Neural cell (in vitro differentiated cells): Measurements from ENCODE around the gene ITGB1.

ENCODE experiments used
- CTCF ChIP-seq: fragments of 450-650 bp; IDR thresholded peaks from 2 replicates; pipeline ENCODE4 v1.5.1; 2014; ENCODE audit warnings: antibody characterized with exemption, mild to moderate bottlenecking, moderate library complexity; ENCODE audit not compliant: poor library complexity, severe bottlenecking
- EP300 ChIP-seq: fragments of 450-650 bp; conservative IDR thresholded peaks from 2 replicates; pipeline ENCODE4 v1.6.1; 2014; ENCODE audit warnings: antibody characterized with exemption, mild to moderate bottlenecking, moderate library complexity; ENCODE audit not compliant: poor library complexity, severe bottlenecking
- EZH2 ChIP-seq: fragments of 200-600, 300-800 bp; shearing (Covaris generic), sonication (generic); IDR thresholded peaks from 2 replicates; pipeline ENCODE4 v1.6.1; 2014; ENCODE audit warnings: antibody characterized with exemption, low read length, borderline replicate concordance, mild to moderate bottlenecking; ENCODE audit not compliant: insufficient read depth, poor library complexity, severe bottlenecking
- MXI1 ChIP-seq: fragments of 450-650 bp; conservative IDR thresholded peaks from 2 replicates; pipeline ENCODE4 v1.6.1; 2014; ENCODE audit warnings: antibody characterized with exemption, mild to moderate bottlenecking; ENCODE audit not compliant: poor library complexity, severe bottlenecking
- POLR2AphosphoS5 ChIP-seq: IDR thresholded peaks from 2 replicates; pipeline ENCODE4 v1.6.1; 2012
- RAD21 ChIP-seq: fragments of 450-650 bp; conservative IDR thresholded peaks from 2 replicates; pipeline ENCODE4 v1.6.1; 2014; ENCODE audit warnings: antibody characterized with exemption, mild to moderate bottlenecking, moderate library complexity
- SMC3 ChIP-seq: fragments of 450-650 bp; conservative IDR thresholded peaks from 2 replicates; pipeline ENCODE4 v1.6.1; 2014; ENCODE audit warnings: antibody characterized with exemption, mild to moderate bottlenecking, moderate library complexity; ENCODE audit not compliant: poor library complexity
- TAF1 ChIP-seq: IDR thresholded peaks from 2 replicates; pipeline ENCODE4 v1.6.1; 2012; ENCODE audit warnings: low read depth
- TF ChIP-seq, protein P1 (sequence below): IDR thresholded peaks from 2 replicates; pipeline ENCODE4 v1.6.1; 2012; ENCODE audit warnings: borderline replicate concordance

- TF ChIP-seq CTCF (no peak), MXI1 (no peak), EP300 (no peak), EZH2 (no peak), SMC3 (no peak), POLR2AphosphoS5 (no peak), TAF1 (no peak), RAD21 (no peak)
- TF ChIP-seq, protein P1, sequence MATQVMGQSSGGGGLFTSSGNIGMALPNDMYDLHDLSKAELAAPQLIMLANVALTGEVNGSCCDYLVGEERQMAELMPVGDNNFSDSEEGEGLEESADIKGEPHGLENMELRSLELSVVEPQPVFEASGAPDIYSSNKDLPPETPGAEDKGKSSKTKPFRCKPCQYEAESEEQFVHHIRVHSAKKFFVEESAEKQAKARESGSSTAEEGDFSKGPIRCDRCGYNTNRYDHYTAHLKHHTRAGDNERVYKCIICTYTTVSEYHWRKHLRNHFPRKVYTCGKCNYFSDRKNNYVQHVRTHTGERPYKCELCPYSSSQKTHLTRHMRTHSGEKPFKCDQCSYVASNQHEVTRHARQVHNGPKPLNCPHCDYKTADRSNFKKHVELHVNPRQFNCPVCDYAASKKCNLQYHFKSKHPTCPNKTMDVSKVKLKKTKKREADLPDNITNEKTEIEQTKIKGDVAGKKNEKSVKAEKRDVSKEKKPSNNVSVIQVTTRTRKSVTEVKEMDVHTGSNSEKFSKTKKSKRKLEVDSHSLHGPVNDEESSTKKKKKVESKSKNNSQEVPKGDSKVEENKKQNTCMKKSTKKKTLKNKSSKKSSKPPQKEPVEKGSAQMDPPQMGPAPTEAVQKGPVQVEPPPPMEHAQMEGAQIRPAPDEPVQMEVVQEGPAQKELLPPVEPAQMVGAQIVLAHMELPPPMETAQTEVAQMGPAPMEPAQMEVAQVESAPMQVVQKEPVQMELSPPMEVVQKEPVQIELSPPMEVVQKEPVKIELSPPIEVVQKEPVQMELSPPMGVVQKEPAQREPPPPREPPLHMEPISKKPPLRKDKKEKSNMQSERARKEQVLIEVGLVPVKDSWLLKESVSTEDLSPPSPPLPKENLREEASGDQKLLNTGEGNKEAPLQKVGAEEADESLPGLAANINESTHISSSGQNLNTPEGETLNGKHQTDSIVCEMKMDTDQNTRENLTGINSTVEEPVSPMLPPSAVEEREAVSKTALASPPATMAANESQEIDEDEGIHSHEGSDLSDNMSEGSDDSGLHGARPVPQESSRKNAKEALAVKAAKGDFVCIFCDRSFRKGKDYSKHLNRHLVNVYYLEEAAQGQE, result no peak
These were observed 7.4 kb downstream of the ITGB1 start for GRCh38 chr10:32950591-32951108.
